HG02943 (cell line): Measurements from ENCODE around the gene USP6NL.
"Not testable (repeated sequence)": the region's sequence is repeated elsewhere in the genome, so short reads cannot be mapped to it uniquely, and the experiment has no call there.

Source experiments
- ATAC-seq: cut with Tn5 transposase; IDR thresholded peaks from one replicate; pipeline ENCODE4 v1.9.1; 2021; ENCODE audit warnings: mild to moderate bottlenecking, low read depth, moderate library complexity; ENCODE audit not compliant: unreplicated experiment

Gene USP6NL

GRCh38 chr10:11450427-11450826 lies 161.0 kb downstream of the USP6NL start:
- ATAC-seq, result no peak

DNA sequence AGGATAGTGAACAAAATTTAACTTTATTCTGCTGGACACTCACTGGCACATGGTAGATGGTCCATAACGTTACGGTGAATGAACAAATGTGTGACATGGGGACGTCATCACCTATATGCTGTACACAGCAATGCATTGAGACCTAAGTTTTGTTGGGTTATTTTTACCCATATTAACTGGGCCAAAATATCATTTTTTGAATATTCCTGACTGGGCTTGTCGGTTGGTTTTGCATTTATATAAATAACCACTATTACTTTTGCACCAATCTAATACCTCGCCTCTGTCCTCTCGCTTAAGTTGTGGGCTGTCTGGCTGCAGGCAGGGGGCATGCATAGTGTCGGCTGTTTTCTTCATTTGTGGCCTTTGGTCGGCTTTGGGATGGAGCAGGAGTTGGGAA lies 161.7 kb downstream of the USP6NL start:
- ATAC-seq, result no peak

GRCh38 chr10:11448545-11449244 lies 162.8 kb downstream of the USP6NL start:
- ATAC-seq, result peak; percentile 83

DNA sequence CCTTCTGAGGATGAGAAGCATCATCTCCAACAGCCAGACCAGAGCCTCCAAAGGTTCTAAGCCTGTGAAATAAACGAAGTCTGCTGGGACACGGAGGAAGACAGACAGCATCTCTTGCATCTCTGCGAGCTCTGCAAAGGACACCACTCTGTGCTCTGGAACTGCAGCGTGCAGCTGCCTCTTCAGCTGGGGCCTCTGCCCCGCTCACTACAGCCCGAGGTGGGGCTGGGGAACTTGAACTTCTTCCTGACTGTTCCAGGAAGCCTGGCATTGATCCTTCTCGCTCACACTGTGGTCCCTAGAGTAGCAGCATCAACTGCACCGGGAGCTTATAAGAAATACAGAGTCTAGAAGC lies 163.3 kb downstream of the USP6NL start:
- peak; percentile 44 for ATAC-seq

DNA sequence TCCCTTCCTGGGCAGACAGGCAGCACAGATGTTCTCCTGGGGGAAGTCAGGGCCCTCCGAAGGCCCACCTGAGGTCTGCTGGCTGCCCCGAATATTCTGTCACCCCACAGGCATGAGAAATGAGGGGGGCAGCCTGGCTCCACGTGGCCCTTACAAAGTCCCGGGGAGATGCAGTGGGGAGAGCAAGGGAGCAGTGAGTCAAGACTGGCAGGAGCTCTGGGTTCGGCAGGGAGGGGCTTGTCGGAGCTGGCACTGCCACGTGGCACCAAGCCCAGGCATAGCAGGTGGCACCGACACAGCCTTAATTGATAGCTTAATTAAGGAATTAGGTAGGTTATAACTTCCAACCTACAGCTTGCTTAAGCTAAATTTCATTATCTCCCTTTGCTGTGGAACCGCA lies 163.9 kb downstream of the USP6NL start:
- no peak for ATAC-seq

DNA sequence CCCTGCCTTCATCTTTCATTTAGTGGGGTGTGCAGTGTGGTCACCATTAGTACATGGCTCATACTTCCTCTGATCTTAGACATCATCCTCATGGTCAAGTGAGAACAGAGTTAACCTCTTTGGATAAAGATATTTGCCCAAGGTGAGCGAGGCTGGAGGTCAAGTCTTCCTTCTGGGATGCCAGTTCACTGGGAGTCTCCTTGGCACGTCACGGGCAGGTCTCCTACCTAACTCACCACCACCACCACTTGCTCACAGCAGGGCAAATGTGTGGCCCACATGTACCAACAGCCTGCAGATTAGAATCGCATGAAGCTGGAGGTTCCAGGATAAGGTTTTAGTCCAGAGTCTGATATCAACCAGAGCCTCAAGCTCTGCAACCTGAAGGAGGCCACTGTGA lies 164.6 kb downstream of the USP6NL start:
- ATAC-seq, result no peak

DNA sequence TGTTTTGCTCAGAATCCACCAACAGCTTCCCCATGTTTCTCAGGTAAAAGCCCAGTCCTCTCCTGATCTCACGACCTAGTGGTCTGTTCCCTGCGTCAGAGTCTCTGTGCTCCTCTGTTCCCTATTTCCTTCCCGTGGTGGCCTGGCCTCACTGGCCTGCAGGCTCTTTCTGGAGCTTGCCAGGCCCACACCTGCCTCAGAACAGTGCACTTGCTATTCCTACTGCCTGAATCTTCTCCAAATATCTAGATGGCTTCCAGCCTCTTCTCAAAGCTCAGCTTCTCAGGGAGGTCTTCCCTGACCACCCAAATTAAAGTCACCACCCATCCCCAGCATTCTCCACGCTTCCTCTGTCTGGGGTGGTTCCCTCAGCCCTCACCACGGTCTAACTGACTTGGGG lies 165.3 kb downstream of the USP6NL start:
- ATAC-seq, result no peak

- no peak for ATAC-seq
These were observed 166.8 kb downstream of the USP6NL start for GRCh38 chr10:11444531-11445228.

DNA sequence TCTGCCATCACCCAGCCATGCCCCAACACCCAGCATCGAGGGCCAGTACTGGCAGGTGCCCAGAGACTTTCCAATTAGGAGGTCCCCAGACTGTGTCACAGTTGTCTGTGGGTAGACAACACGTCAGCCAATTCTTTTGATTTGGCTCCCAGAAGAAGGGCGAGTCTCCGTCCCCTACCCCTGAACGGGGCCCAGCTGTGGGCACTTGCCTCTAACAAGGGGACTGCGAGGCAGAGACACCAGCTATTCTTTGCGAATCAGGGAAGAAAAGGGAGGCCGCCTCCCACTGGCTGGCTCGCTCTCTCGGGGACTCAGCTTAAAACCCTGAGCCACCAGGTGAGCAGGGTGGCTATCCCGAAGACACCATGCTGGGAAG lies 167.3 kb downstream of the USP6NL start:
- ATAC-seq, result no peak

DNA sequence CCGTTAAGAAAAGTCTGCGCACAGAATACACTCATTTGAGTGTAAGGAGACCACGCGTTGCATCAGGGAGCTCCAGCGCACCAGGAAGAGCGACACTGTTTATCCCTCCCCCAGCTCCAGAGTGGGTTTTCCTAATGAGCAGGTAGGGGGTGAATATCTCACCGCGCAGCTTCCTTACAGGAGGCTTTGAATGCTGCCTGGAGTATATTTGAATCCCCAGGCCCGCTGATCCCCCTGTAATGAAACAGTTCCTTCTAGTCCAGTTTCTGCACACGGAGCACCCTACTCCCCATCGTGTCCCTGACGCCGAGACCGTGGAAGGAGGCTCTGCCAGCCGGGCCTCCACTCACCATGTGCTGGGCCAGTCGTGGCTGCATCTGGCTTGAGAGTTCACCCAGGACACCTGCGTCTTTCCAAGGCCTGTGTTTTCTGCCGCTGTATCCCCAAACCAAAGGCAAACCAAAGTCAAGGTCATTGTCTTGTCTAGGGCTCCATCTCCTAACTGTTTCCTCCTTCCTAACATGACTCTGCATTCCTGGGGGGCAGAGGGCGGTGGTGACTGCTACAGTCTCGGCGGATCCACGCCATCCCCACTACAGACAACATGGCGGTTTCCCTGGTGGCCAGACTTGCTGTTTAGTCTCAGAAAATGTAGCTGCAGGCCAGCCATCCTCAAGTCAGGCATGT lies 167.8 kb downstream of the USP6NL start:
- no peak for ATAC-seq

GRCh38 chr10:11442001-11442773 lies 169.3 kb downstream of the USP6NL start:
- ATAC-seq, result no peak

- ATAC-seq, result no peak
These were observed 170.3 kb downstream of the USP6NL start for GRCh38 chr10:11441151-11441535.

- ATAC-seq, result no peak
These were observed 170.9 kb downstream of the USP6NL start for GRCh38 chr10:11440250-11441150.

- no peak for ATAC-seq
These were observed 171.9 kb downstream of the USP6NL start for GRCh38 chr10:11439523-11440053.

DNA sequence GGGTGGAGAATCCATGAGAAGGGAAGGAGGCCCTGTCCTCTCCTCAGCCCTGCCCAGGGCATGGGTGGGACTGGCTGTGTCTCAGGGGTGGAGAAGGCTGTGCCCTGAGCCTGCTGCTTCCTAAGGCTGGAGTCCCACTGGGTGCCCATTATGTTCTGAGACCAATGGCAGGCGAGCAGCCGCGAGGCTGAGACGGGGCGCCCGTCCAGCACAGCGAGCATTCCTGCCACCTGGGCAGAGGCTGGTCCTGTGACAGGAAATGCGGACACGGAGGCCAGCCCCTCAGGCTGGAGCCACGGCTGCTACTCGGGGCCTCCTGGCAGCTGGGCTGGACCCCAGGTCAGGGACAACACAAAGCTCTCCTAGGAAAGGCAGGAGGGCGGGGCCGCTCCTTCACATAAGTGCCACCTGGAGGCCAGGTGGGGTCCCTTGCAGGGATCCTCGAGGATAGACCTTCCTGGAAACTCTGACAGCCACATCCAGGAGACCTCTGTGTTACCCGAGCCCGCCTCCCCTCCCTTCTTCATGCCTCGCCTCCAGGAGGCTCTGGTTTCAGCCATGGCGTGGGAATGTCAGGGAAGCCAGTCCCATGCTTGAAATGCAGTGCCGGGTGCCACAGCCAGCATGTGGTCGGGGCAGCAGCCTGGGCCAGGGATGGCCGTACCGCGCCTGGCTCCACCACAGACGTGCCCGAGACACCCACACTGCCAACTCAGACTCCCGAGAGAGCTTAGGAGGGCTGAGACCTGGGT lies 173.9 kb downstream of the USP6NL start:
- no peak for ATAC-seq

DNA sequence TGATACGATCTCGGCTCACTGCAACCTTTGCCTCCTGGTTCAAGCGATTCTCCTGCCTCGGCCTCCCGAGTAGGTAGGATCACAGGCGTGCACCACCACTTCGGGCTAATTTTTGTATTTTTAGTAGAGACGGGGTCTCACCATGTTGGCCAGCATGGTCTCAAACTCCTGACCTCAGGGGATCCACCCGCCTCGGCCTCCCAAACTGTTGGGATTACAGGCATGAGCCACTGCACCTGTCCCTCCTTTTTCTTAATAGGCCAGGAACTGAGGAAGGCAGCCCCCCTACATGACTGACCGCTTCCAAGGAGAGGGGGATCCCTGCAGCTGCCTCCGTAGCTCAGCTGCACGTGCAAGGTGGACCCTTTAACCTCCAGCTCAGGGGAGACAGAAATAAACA lies 175.0 kb downstream of the USP6NL start:
- not testable (repeated sequence) for ATAC-seq

DNA sequence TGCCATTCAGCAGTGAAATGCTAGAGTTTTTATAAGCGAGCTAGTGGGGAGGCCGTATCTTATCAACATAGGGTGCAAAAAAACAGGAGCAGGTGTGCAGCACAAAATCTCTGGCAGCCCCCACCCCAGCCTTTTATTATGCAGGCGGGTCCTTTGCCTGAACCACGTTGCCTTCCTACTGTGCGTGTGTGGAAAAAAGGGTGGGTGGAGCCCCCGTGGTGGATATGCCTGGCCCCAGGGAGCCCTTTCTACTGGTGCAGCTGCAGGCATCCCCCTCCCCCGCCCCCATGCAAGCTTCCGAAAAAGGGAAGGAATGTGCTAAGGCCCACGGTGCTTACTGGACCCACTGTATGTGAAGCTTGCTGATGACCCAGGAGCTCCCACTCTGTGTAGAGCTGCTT lies 175.9 kb downstream of the USP6NL start:
- no peak for ATAC-seq

GRCh38 chr10:11434324-11434723 lies 177.1 kb downstream of the USP6NL start:
- ATAC-seq, result no peak

GRCh38 chr10:11433657-11434056 lies 177.8 kb downstream of the USP6NL start:
- ATAC-seq, result no peak
